ENCODE results near the gene CEP41. TPM values are rescaled to one million over a fixed set of nuclear protein-coding genes. Genes with fewer than 3 reads are reported as not detected.

CEP41 gene
- total RNA-seq, 4 donors from 2014 or later: 1.8 to 6.2 (median 1.9) TPM

- Histone ChIP-seq H3K27ac (no peak overlapping the region), H3K9me3 (no peaks in the 10 kb centered on the region), H3K4me1 (no peaks in the 10 kb centered on the region), H3K4me3 (no peak overlapping the region), H3K36me3 (no peaks in the 10 kb centered on the region), H3K27me3 (no peaks in the 10 kb centered on the region)
- in situ Hi-C loops (cut with MboI; ENCODE audit: low sequenced_read_pairs in 4 of 4): no loop called here
- no peak for TF ChIP-seq POLR2A (IDR thresholded peaks at IDR 0.05)
- DNase-seq (no peak), ATAC-seq (no peak)
- intact Hi-C loops (cut with DNase I; ENCODE audit: low total_unique reads): no loop called here
These were observed 46.2 kb downstream of the CEP41 start for GRCh38 chr7:130394421-130395195.

- Histone ChIP-seq H3K27ac (no peak overlapping the region), H3K4me3 (no peak overlapping the region), H3K36me3 (no peaks in the 10 kb centered on the region), H3K4me1 (no peaks in the 10 kb centered on the region), H3K27me3 (no peaks in the 10 kb centered on the region), H3K9me3 (no peaks in the 10 kb centered on the region)
- TF ChIP-seq CTCF (IDR thresholded peaks at IDR 0.05 in 4 of 5, conservative IDR thresholded peaks at IDR 0.05 in 1 of 5): no peak
- no peak for TF ChIP-seq POLR2A (IDR thresholded peaks at IDR 0.05)
- DNase-seq (no peak), ATAC-seq (no peak)
- in situ Hi-C loops (cut with MboI; ENCODE audit: low sequenced_read_pairs in 4 of 4): no loop called here
- intact Hi-C loops (cut with DNase I; ENCODE audit: low total_unique reads): no loop called here
These were observed 46.9 kb downstream of the CEP41 start for GRCh38 chr7:130393841-130394411.

- DNase-seq: no peak
- intact Hi-C loops (cut with DNase I; ENCODE audit: low total_unique reads): no loop called here
- Histone ChIP-seq H3K27me3 (no peaks in the 10 kb centered on the region), H3K27ac (no peak overlapping the region), H3K9me3 (no peaks in the 10 kb centered on the region), H3K36me3 (no peaks in the 10 kb centered on the region), H3K4me1 (no peaks in the 10 kb centered on the region), H3K4me3 (no peak overlapping the region)
- no peak for ATAC-seq
- TF ChIP-seq CTCF (IDR thresholded peaks at IDR 0.05 in 4 of 5, conservative IDR thresholded peaks at IDR 0.05 in 1 of 5) (no peak), POLR2A (IDR thresholded peaks at IDR 0.05) (no peak)
- in situ Hi-C loops (cut with MboI; ENCODE audit: low sequenced_read_pairs in 4 of 4): no loop called here
These were observed 47.7 kb downstream of the CEP41 start for GRCh38 chr7:130393101-130393561.

GRCh38 chr7:130390486-130390885, 50.3 kb downstream of the CEP41 start:
- DNase-seq: no peak
- no peak for TF ChIP-seq POLR2A (IDR thresholded peaks at IDR 0.05)
- no peak for TF ChIP-seq CTCF (IDR thresholded peaks at IDR 0.05 in 4 of 5, conservative IDR thresholded peaks at IDR 0.05 in 1 of 5)
- no peak overlapping the region for H3K27ac ChIP-seq
- H3K9me3 ChIP-seq: no peaks in the 10 kb centered on the region
- in situ Hi-C loops (cut with MboI; ENCODE audit: low sequenced_read_pairs in 4 of 4) (no loop called here), intact Hi-C loops (cut with DNase I; ENCODE audit: low total_unique reads) (no loop called here)
- no peak overlapping the region for H3K4me3 ChIP-seq
- ATAC-seq: no peak
- H3K27me3 ChIP-seq: no peaks in the 10 kb centered on the region
- H3K4me1 ChIP-seq: peaks cover 5 to 6% of the 10 kb centered on the region in 2 donors
- no peaks in the 10 kb centered on the region for H3K36me3 ChIP-seq

- in situ Hi-C loops (cut with MboI; ENCODE audit: low sequenced_read_pairs in 4 of 4): no loop called here
- intact Hi-C loops (cut with DNase I; ENCODE audit: low total_unique reads): no loop called here
- H3K9me3 ChIP-seq: no peaks in the 10 kb centered on the region
These were observed 52.1 kb downstream of the CEP41 start for GRCh38 chr7:130388671-130389070.

More at GRCh38 chr7:130388671-130389070, 52.1 kb downstream of the CEP41 start:
- Histone ChIP-seq H3K27ac (no peak overlapping the region), H3K4me1 (peaks cover 9 to 10% of the 10 kb centered on the region in 2 donors), H3K27me3 (no peaks in the 10 kb centered on the region), H3K4me3 (no peak overlapping the region), H3K36me3 (no peaks in the 10 kb centered on the region)
- ATAC-seq (no peak), DNase-seq (no peak)
- TF ChIP-seq CTCF (IDR thresholded peaks at IDR 0.05 in 4 of 5, conservative IDR thresholded peaks at IDR 0.05 in 1 of 5) (no peak), POLR2A (IDR thresholded peaks at IDR 0.05) (no peak)

Measured in gastrocnemius medialis (tissue), 4 donors.